HepG2 (cell line): ENCODE results near the gene ACYP2. TPM values are rescaled to one million over a fixed set of nuclear protein-coding genes. Genes with fewer than 3 reads are reported as not detected.

Experiments used
- ARID3A ChIP-seq: IDR thresholded peaks from 2 replicates; pipeline ENCODE4 v1.6.1; 2012; ENCODE audit warnings: low read depth, low read length, improper control_type of control experiment
- ATF5 ChIP-seq: sonication (generic); formaldehyde crosslinking; IDR thresholded peaks from 2 replicates; pipeline ENCODE4 v1.4.0; 2020; ENCODE audit warnings: mild to moderate bottlenecking, low read depth, missing genetic modification reagents
- CCDC6 ChIP-seq: sonication (generic); formaldehyde crosslinking; IDR thresholded peaks from 2 replicates; pipeline ENCODE4 v1.8.1; 2022; ENCODE audit warnings: mild to moderate bottlenecking, missing genetic modification reagents, moderate library complexity
- ETV5 ChIP-seq: IDR thresholded peaks from 2 replicates; pipeline ENCODE4 v1.6.1; 2018; ENCODE audit warnings: missing biosample characterization, missing genetic modification reagents, inconsistent platforms, borderline replicate concordance
- FOXO1 ChIP-seq: sonication (generic); formaldehyde crosslinking; IDR thresholded peaks from 2 replicates; pipeline ENCODE4 v1.4.0; 2020; ENCODE audit warnings: missing genetic modification reagents
- KDM6A ChIP-seq: IDR thresholded peaks from 2 replicates; pipeline ENCODE4 v1.6.1; 2016; ENCODE audit warnings: low read depth
- MIER3 ChIP-seq: IDR thresholded peaks from 2 replicates; pipeline ENCODE4 v1.6.1; 2016; ENCODE audit warnings: missing compliant biosample characterization, borderline replicate concordance
- NRL ChIP-seq: sonication (generic); formaldehyde crosslinking; IDR thresholded peaks from 2 replicates; pipeline ENCODE4 v1.5.0; 2020; ENCODE audit warnings: missing genetic modification reagents, mild to moderate bottlenecking, moderate library complexity, borderline replicate concordance
- PATZ1 ChIP-seq: sonication (generic); formaldehyde crosslinking; IDR thresholded peaks from 2 replicates; pipeline ENCODE4 v1.4.0; 2020; ENCODE audit warnings: missing genetic modification reagents
- SCMH1 ChIP-seq: sonication (generic); formaldehyde crosslinking; IDR thresholded peaks from 2 replicates; pipeline ENCODE4 v1.9.0; 2021; ENCODE audit warnings: missing genetic modification reagents, mild to moderate bottlenecking, borderline replicate concordance
- ZNF124 ChIP-seq: sonication (generic); formaldehyde crosslinking; IDR thresholded peaks from 2 replicates; pipeline ENCODE4 v1.4.0; 2020; ENCODE audit warnings: missing genetic modification reagents
- ZNF136 ChIP-seq: sonication (generic); formaldehyde crosslinking; IDR thresholded peaks from 2 replicates; pipeline ENCODE4 v1.8.1; 2022; ENCODE audit warnings: low read depth, mild to moderate bottlenecking, moderate library complexity, missing genetic modification reagents
- ZNF501 ChIP-seq: sonication (generic); formaldehyde crosslinking; IDR thresholded peaks from 2 replicates; pipeline ENCODE4 v1.5.1; 2020; ENCODE audit warnings: mild to moderate bottlenecking, moderate library complexity, missing genetic modification reagents
- ZNF615 ChIP-seq: sonication (generic); formaldehyde crosslinking; IDR thresholded peaks from 2 replicates; pipeline ENCODE4 v1.5.0; 2020; ENCODE audit warnings: mild to moderate bottlenecking, missing genetic modification reagents, borderline replicate concordance
- ZNF782 ChIP-seq: sonication (generic); formaldehyde crosslinking; IDR thresholded peaks from 2 replicates; pipeline ENCODE4 v1.4.0; 2020; ENCODE audit warnings: missing genetic modification reagents, mild to moderate bottlenecking, borderline replicate concordance
- ZNF839 ChIP-seq: sonication (generic); formaldehyde crosslinking; IDR thresholded peaks from 2 replicates; pipeline ENCODE4 v1.4.0; 2020; ENCODE audit warnings: missing genetic modification reagents, mild to moderate bottlenecking, borderline replicate concordance
- ZNF878 ChIP-seq: sonication (generic); formaldehyde crosslinking; IDR thresholded peaks from 2 replicates; pipeline ENCODE4 v1.8.1; 2023; ENCODE audit warnings: mild to moderate bottlenecking, missing genetic modification reagents, moderate library complexity
- polyA plus RNA-seq, 8 experiments: library from polyadenylated mRNA; depleted of rRNA in 3 of 8; stranded (reverse) in 7 of 8; unstranded in 1 of 8; fragments of >200 nt; fragmentation: Illumina TruSeq in 4 of 8; extraction: Trizol in 4 of 8; gene quantifications; 2 replicates each; pipeline versions ENCODE4 v1.2.1 to v1.2.3, GENCODE V29; 2011 to 2016; ENCODE audit warnings: low read depth in 4 of 8, missing spikeins in 1 of 8, mixed read lengths in 1 of 8; ENCODE audit not compliant: insufficient read depth in 1 of 8
- total RNA-seq, 5 experiments: library from RNA; depleted of rRNA; stranded (reverse); fragments of >200 nt; fragmentation: Illumina TruSeq; extraction: Trizol; gene quantifications; 2 replicates each; pipeline ENCODE4 v1.2.3, GENCODE V29; 2016; ENCODE audit warnings: low read depth in 1 of 5
- TF ChIP-seq, protein P1 (sequence below): sonication (generic); formaldehyde crosslinking; IDR thresholded peaks from 2 replicates; pipeline ENCODE4 v1.4.0; 2020; ENCODE audit warnings: missing genetic modification reagents
- TF ChIP-seq, protein P2 (sequence below), 2 experiments: sonication (generic) in 1 of 2; formaldehyde crosslinking in 1 of 2; IDR thresholded peaks; 2 replicates each; pipeline versions ENCODE4 v1.4.0 to v1.6.1; 2018 to 2020; ENCODE audit warnings: missing genetic modification reagents in 2 of 2, borderline replicate concordance in 1 of 2, low read depth in 1 of 2, mild to moderate bottlenecking in 1 of 2, missing biosample characterization in 1 of 2

The ACYP2 gene
- total and polyA plus RNA-seq, 2 of the 13 experiments (the other 11 are each of a cell fraction or from before 2014, with no cell fraction given) = 12.3 to 12.7 TPM

DNA sequence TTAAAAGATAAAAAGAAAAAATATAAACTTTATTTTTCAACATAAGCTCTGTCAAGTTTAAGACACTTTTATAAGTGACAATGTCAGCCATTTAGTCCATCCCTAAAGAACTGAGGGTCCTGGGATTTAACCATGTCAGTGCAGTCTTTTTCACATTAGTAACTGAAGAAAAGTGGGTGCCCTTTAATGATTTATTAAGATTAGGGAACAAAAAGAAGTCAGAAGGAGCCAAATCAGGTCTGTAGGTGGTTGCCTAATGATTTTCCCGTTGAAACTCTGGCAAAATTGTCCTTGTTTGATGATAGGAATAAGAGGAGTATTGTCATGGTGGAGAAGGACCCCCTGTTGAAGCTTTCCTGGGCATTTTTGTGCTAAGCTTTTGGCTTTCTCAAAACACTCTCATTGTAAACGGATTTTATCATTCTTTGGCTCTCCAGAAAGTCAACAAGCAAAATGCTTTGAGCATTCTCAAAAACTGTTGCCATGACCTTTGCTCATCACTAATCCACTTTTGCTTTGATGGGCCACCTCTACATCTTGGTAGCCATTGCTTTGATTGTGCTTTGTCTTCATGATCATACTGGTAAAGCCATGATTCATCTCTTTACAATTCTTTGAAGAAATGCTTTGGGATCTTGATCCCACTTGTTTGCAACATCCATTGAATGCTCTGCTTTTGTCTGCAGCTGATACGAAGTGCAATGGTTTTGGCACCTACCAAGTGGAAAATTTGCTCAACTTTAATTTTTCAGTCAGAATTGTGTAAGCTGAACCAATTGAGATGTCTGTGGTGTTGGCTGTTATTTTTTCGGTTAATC is 118.6 kb downstream of the ACYP2 start (continued):
- peak; percentile 88 for TF ChIP-seq ARID3A
- peak; percentile 65 for TF ChIP-seq PATZ1 (CRISPR knock-in tag)
- no peak for TF ChIP-seq ZNF501
- TF ChIP-seq ZNF878 (CRISPR knock-in tag) = peak; percentile 84; the same call in 1 of the 2 replicates
- TF ChIP-seq, protein P1, sequence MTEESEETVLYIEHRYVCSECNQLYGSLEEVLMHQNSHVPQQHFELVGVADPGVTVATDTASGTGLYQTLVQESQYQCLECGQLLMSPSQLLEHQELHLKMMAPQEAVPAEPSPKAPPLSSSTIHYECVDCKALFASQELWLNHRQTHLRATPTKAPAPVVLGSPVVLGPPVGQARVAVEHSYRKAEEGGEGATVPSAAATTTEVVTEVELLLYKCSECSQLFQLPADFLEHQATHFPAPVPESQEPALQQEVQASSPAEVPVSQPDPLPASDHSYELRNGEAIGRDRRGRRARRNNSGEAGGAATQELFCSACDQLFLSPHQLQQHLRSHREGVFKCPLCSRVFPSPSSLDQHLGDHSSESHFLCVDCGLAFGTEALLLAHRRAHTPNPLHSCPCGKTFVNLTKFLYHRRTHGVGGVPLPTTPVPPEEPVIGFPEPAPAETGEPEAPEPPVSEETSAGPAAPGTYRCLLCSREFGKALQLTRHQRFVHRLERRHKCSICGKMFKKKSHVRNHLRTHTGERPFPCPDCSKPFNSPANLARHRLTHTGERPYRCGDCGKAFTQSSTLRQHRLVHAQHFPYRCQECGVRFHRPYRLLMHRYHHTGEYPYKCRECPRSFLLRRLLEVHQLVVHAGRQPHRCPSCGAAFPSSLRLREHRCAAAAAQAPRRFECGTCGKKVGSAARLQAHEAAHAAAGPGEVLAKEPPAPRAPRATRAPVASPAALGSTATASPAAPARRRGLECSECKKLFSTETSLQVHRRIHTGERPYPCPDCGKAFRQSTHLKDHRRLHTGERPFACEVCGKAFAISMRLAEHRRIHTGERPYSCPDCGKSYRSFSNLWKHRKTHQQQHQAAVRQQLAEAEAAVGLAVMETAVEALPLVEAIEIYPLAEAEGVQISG (CRISPR knock-in tag) = peak; percentile 37; the same call in 1 of the 2 replicates
- no peak for TF ChIP-seq ZNF124 (CRISPR knock-in tag)
- TF ChIP-seq, protein P2, sequence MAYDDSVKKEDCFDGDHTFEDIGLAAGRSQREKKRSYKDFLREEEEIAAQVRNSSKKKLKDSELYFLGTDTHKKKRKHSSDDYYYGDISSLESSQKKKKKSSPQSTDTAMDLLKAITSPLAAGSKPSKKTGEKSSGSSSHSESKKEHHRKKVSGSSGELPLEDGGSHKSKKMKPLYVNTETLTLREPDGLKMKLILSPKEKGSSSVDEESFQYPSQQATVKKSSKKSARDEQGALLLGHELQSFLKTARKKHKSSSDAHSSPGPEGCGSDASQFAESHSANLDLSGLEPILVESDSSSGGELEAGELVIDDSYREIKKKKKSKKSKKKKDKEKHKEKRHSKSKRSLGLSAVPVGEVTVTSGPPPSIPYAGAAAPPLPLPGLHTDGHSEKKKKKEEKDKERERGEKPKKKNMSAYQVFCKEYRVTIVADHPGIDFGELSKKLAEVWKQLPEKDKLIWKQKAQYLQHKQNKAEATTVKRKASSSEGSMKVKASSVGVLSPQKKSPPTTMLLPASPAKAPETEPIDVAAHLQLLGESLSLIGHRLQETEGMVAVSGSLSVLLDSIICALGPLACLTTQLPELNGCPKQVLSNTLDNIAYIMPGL (CRISPR knock-in tag; IDR thresholded peaks at IDR 0.05; ENCODE audit: borderline replicate concordance in 1 of 2, low read depth in 1 of 2) = peak in 1 of 2 experiments; percentile 71; a peak in 1 of 4 replicates
- peak; percentile 70; the same call in 1 of the 2 replicates for TF ChIP-seq KDM6A (CRISPR knock-in tag)
- peak; percentile 97 for TF ChIP-seq FOXO1
- TF ChIP-seq SCMH1 (CRISPR knock-in tag) = no peak
- 0 out of 2 replicates have a peak, but pooled peaks have one; percentile 48 for TF ChIP-seq ZNF136 (CRISPR knock-in tag)
- no peak for TF ChIP-seq CCDC6 (CRISPR knock-in tag)
- TF ChIP-seq NRL = no peak
- no peak for TF ChIP-seq ZNF782 (CRISPR knock-in tag)
- TF ChIP-seq ETV5 (CRISPR knock-in tag) = peak; percentile 74; the same call in 1 of the 2 replicates
- TF ChIP-seq ATF5 = no peak
- 0 out of 2 replicates have a peak, but pooled peaks have one; percentile 59 for TF ChIP-seq ZNF615
- no peak for TF ChIP-seq ZNF839 (CRISPR knock-in tag)
- TF ChIP-seq MIER3 (CRISPR knock-in tag) = peak; percentile 54; the same call in 1 of the 2 replicates
